Uterus (tissue), 2 donors: Measurements from ENCODE around the gene FCRL6.

Experiments
- POLR2A ChIP-seq, 2 donors: fragments of 450-650 bp; IDR thresholded peaks; one replicate each; pipeline ENCODE4 v1.6.1; 2016; ENCODE audit warnings: antibody characterized with exemption in 2 of 2, mild to moderate bottlenecking in 1 of 2, moderate library complexity in 1 of 2
- TF ChIP-seq, protein P1 (sequence below), 4 experiments: fragments of 200-600 bp in 2 of 4; fragments of 450-650 bp in 2 of 4; sonication (generic) in 2 of 4; IDR thresholded peaks; one replicate each; pipeline ENCODE4 v1.5.1; 2016 to 2019; ENCODE audit warnings: antibody characterized with exemption in 4 of 4, mild to moderate bottlenecking in 2 of 4, moderate library complexity in 1 of 4

- no peak for TF ChIP-seq POLR2A (IDR thresholded peaks at IDR 0.05)
- TF ChIP-seq, protein P1, sequence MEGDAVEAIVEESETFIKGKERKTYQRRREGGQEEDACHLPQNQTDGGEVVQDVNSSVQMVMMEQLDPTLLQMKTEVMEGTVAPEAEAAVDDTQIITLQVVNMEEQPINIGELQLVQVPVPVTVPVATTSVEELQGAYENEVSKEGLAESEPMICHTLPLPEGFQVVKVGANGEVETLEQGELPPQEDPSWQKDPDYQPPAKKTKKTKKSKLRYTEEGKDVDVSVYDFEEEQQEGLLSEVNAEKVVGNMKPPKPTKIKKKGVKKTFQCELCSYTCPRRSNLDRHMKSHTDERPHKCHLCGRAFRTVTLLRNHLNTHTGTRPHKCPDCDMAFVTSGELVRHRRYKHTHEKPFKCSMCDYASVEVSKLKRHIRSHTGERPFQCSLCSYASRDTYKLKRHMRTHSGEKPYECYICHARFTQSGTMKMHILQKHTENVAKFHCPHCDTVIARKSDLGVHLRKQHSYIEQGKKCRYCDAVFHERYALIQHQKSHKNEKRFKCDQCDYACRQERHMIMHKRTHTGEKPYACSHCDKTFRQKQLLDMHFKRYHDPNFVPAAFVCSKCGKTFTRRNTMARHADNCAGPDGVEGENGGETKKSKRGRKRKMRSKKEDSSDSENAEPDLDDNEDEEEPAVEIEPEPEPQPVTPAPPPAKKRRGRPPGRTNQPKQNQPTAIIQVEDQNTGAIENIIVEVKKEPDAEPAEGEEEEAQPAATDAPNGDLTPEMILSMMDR (IDR thresholded peaks at IDR 0.05): no peak
Measured at GRCh38 chr1:159862557-159862956, 60.4 kb downstream of the FCRL6 start, which contains the start of gene VSIG8.
